Omental fat pad (tissue), 4 donors: Measurements from ENCODE around the gene CLNK. TPM values are rescaled to one million over a fixed set of nuclear protein-coding genes. Genes with fewer than 3 reads are reported as not detected.

ENCODE experiments used
- ATAC-seq: fragments of 150-250 bp; one replicate; pipeline ENCODE4 v1.9.1; 2016; ENCODE audit warnings: mild to moderate bottlenecking, moderate library complexity; ENCODE audit not compliant: low FRiP score
- DNase-seq: peaks from one replicate; pipeline ENCODE4 v3.0.0-alpha.2; 2019; ENCODE audit warnings: low spot score
- CTCF ChIP-seq, 3 donors: fragments of 450-650 bp; IDR thresholded peaks; one replicate each; pipeline ENCODE4 v1.5.1; 2016 to 2017; ENCODE audit warnings: antibody characterized with exemption in 3 of 3, mild to moderate bottlenecking in 3 of 3, moderate library complexity in 2 of 3
- total RNA-seq, 4 donors: library from RNA; depleted of rRNA; stranded (reverse); fragments of >200 nt; gene quantifications; one replicate each; pipeline ENCODE4 v1.1.0, GENCODE V29; 2016

Gene CLNK
- total RNA-seq, 4 donors from 2014 or later = not detected

DNA sequence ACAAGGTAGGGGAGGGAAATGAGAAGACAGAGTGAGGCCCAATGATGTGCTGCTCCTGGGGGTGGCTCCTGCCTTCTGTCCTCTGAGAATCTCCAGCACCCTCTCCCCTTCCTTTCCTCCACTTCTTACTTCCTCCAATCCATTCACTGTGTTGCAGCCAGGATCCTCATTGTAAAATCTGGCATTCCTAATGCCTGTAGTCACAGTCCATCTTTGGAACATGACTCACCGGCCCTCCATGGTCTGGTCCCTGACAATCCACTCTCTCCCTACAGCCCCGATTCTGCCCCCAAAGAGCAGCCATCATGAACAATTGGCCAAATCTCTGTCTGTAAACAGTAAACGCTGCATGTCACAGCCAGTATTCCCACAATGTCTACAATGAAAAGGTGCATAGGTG is 72.9 kb downstream of the CLNK start:
- DNase-seq = no peak

DNA sequence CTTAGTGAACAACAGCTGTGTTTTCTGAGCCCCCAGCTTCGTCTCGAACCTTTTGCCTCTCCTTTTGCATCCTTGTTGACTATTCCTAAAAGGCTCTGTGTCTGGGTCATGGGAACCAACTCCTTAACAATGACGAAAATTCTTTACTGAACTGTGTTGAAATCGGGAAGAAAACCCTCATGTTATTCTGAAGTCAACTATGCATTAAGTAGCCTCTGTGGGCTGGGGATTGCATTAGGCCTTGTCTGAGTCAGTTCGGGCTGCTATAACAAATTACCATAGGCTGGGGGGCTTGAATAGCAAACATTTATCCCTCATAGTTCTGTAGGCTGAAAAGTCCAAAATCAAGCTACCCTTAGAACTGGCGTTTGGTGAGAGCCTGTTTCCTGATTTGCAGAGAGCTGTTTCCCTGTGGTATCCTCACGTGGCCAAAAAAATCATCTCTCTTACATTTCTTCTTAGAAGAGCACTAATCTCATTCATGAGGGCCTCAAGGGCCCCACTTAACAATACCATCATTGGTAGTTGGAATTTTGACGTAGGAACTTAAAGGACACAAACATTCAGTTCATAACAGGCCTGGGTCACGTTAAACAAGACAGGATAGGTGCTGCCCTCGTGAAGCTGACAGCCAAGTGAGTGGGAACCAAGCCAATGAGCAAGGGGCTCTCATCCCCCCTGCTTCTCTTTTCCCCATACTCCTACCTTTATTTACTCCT is 75.9 kb downstream of the CLNK start:
- TF ChIP-seq CTCF (IDR thresholded peaks at IDR 0.05) = no peak
- DNase-seq (no peak), ATAC-seq (no peak)

More for the DNA sequence above, 72.9 kb downstream of the CLNK start:
- ATAC-seq = no peak
- no peak for TF ChIP-seq CTCF (IDR thresholded peaks at IDR 0.05)

DNA sequence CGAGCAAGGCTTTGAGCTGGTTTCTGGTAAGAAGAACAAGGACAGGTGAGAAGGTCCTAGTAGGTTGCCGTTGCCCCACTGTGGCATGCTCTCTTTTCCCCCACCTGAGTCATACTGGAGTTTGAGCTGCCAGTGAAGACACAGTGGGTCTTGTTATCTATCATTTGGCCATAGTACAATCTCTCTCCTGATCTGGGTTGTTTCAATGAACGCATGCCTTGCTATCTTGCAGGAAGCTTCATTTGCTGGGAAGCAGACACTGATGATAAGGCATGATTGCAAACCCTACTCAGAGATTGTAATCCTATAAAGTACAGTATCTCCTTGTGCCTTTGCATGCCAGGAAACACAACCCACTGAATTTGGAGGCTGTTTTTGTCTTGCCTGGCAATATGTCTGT is 77.4 kb downstream of the CLNK start:
- TF ChIP-seq CTCF (IDR thresholded peaks at IDR 0.05) = no peak
- DNase-seq (no peak), ATAC-seq (no peak)

DNA sequence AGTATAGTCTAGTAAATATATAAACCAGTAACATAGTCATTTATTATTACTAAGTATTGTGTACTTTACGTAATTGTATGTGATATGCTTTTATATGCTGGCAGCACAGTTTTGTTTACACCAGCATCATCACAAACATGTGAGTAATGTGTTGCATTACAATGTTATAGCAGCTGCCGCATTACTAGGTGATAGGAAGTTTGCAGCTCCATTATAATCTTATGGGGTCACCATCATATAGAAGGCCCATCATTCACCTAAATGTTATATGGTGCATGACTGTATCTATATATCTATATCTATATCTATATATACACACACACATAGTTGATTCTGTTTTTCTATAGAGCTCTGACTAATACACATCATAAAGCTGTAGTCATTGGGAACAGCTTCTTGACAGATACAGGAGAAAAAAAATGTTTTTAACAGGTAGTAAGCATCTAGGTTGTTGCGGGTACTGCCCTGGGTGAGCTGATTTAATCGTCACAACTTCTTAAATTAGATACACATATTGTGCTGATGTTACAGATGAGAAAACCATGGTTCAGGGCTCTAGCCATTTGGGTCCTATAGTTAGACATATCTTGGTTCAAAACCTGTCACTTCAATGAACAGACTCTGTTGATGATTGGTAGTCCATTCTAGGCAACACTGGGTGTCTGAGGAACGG is 77.9 kb downstream of the CLNK start:
- no peak for TF ChIP-seq CTCF (IDR thresholded peaks at IDR 0.05)

DNA sequence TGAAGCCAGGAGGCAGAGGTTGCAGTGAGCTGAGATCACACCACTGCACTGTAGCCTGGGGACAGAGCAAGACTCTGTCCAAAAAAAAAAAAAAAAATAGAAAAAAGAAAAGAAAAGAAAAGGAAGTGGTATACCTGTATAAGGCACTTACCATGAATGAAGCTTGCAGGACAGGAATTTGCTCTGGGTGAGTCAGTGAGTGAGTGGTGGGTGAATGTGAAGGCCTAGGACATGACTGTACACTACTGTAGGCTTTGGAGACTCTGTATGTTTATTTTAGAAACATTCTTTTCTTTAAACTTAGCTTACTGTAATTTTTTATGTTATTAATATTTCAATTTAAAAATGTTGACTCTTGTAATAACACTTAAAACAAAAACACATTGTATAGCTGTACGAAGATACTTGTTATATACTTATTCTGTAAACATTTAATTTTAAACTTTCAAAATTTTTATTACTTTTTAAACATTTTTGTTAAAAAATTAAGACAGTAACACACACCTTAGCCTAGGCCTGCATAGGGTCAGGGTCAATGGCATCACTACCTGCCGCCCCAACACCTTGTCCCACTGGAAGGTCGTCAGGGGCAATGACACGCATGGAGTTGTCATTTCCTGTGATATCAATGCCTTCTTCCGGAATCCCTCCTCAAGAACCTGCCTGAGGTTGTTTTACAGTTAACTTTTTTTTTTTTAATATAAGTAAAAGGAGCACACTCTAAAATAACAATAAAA is 78.7 kb downstream of the CLNK start:
- ATAC-seq (no peak), DNase-seq (no peak)
- TF ChIP-seq CTCF (IDR thresholded peaks at IDR 0.05) = no peak

More for the DNA sequence above, 77.9 kb downstream of the CLNK start:
- ATAC-seq (no peak), DNase-seq (no peak)

DNA sequence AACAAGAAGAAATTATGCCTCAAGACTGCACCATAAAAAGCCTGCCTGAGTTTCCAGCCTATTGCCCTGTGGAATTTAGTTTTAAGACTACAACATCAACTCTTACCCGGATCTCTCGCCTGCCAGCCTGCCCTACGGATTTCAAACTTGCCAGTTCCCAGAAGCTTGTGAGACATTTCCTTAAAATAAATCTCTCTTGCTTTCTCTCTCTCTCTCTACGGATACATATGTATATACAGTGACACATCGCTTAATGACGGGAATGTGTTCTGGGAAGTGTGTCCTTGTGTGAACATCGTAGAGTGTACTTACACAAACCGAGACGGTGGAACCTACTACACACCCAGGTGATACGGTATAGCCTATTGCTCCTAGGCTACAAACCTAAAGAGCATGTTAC is 79.5 kb downstream of the CLNK start:
- TF ChIP-seq CTCF (IDR thresholded peaks at IDR 0.05) = no peak
- DNase-seq (no peak), ATAC-seq (no peak)
